PC-9 (cell line): ENCODE data around the gene LRRC61.

ENCODE experiments used
- EZH2 ChIP-seq: fragments of 200-600 bp; sonication (generic); IDR thresholded peaks from 2 replicates; pipeline ENCODE4 v1.8.0; 2017; ENCODE audit warnings: antibody characterized with exemption, low read depth
- TF ChIP-seq, protein P1 (sequence below): fragments of 200-600 bp; sonication (generic); conservative IDR thresholded peaks from 2 replicates; pipeline ENCODE4 v1.6.1; 2017; ENCODE audit warnings: mixed run types, antibody characterized with exemption, mild to moderate bottlenecking, moderate library complexity

DNA sequence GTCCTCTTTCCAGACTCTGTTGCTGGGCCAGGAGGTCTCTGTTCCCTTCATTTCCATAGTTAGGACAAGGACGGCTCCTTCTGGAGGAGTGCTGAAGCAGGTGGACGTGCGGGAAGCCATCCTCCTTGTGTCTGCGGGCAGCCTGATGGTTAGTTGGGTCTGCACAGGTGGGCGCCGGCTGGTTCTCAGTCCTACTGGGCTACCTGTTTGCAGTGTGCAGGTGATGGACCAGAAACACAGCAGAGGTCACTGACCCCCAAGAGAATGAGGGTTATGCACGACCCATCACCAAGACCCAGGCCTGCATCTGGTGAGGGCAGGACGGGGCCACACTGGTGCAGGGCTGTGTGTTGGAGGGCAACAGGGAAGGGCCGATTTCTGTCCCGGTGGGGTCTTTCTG, 10.5 kb downstream of the LRRC61 start:
- no peak for TF ChIP-seq EZH2
- TF ChIP-seq, protein P1, sequence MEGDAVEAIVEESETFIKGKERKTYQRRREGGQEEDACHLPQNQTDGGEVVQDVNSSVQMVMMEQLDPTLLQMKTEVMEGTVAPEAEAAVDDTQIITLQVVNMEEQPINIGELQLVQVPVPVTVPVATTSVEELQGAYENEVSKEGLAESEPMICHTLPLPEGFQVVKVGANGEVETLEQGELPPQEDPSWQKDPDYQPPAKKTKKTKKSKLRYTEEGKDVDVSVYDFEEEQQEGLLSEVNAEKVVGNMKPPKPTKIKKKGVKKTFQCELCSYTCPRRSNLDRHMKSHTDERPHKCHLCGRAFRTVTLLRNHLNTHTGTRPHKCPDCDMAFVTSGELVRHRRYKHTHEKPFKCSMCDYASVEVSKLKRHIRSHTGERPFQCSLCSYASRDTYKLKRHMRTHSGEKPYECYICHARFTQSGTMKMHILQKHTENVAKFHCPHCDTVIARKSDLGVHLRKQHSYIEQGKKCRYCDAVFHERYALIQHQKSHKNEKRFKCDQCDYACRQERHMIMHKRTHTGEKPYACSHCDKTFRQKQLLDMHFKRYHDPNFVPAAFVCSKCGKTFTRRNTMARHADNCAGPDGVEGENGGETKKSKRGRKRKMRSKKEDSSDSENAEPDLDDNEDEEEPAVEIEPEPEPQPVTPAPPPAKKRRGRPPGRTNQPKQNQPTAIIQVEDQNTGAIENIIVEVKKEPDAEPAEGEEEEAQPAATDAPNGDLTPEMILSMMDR: no peak
